SW480 (cell line): ENCODE data around the gene INTS6.

Experiments
- DNase-seq: peaks from one replicate; pipeline ENCODE4 v3.0.0-alpha.2; 2016; ENCODE audit warnings: low spot score

INTS6 gene

DNA sequence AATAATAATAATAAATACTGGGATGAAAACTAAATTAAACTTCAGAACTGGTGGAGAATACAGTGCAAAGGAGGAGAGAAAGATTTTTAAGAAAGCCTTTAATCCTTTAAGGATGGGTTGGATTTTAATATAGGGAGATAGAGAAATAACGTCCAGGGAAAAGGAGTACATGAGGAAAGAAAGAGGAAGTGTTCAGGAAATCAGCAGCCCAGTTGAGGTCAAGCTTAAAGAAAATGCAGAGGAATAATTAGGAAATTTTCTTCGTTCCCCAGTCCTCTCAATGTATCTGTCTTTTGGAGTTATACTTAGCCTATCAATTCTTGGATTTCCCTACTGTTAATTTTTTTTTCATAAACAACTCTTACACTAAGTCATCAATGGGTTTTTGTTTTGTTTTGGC, 47.7 kb downstream of the INTS6 start:
- DNase-seq: no peak

DNA sequence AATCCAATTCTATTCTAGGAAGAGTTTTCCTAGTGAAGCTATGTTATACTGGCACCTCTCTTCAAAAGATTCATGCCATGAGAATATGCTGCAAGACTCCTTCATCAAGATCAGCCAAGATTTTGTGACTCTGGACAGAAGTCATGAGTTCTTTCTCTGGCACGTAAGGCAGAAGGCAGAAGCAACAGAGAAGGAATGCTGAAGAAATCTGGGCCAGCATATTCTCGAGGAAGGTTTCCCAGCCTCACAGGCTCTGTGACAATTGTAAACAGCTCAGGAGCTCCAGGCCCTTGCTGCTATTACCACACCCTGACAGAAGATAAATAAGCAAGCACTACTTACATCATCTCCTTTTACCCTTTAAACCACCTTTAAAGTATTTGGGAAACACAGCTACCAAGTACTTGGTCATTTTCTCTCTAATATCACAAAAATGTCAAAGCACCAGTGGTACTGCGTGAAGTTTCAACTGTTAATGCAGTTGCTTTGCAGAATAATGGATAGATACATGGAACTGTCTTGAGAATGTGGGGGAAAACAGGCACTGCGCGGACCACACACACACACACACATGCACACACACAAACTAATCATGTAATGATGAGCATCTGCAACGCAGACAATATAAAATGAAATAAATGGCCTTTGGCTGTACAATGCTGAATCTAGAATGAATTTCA, 55.4 kb downstream of the INTS6 start:
- DNase-seq: no peak

DNA sequence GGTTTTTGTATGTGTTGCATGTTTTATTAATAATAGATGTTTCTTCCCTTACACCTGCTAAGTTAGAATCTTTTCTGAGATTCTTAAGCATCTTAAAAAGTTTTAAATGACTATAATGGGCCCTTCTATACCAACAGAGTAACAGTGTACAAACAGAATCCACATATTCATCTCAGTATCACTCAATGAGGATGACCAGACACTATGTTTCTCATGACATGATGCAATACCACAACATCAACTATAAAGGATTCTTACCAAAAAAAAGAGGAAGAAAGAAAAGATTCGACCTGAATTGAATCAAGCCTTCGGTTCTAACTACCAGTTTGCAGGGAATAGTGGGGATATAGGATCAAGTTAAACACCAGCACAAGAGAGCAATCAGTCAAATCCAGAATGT, 56.5 kb downstream of the INTS6 start:
- no peak for DNase-seq

DNA sequence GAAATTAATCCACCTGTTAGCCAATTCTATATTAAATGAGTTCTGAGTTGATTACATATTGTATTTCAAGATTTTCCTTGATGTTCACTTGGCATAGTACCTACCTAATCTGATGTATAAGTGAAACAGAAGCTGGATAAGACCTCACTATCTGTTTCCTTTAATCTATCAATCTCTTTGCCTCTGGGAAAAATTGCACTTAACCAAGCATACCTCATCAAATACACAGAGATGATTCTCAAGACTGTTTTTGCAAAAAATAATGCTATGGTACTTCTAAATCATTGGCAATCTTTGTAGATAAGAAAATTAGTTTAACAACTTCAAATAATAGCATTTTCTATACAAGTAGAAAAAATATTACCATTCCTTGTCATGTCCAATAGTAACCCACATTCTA, 58.1 kb downstream of the INTS6 start:
- no peak for DNase-seq

DNA sequence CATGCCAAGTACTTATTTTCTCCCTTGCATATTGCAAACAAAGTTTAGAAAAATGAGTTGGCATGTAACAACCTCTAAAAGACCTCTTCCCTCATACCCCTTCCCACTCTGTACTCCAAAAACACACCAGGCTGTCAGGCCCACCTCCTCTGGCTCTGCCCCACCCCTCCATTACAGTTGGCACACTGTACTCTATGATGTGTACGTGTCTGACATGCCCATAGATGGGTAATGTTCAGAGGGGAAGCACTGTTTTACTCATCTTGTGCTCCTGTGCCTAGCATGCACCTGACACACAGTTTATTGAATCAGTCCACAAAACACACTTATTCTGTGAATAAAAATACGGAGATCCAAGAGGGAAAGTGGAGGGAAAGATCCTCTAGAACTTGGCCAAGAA, 67.7 kb downstream of the INTS6 start:
- DNase-seq: no peak

DNA sequence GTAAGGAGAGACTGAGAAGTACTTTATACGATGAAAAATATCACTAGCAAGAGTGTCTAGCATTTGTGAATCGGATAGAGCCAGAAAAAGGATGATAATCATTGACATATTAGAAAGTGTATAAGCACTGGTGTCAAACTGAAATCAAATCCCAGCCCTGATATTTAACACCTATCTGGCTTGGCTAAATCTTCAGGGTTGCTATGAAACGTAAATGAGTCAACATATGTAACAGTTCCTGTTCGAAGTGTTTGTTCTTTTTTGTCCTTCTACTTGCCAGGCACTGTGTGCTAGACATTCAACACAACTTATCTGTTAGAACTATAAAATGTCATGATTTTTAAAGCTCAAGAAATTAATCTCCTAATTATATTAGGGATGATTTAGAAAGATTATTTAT, 72.6 kb downstream of the INTS6 start:
- DNase-seq: no peak

DNA sequence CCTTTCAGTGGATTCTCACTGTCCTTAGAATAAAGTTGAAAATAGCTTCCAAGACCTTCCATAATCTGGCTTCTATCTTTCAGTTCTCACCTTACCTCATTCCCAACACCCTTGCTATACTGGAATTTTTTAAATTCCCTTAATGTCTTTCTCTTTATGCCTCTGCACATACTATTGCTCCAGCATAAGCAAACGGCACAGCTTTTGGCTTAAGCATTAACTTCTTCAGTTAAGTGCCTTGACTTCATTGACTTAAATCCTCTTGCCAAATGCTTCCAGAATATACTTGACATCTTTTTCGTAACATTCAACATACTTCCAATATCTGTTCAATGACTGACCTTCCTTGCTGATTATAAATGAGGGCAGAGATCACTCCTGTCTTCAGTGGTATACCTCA, 79.4 kb downstream of the INTS6 start:
- DNase-seq: no peak

DNA sequence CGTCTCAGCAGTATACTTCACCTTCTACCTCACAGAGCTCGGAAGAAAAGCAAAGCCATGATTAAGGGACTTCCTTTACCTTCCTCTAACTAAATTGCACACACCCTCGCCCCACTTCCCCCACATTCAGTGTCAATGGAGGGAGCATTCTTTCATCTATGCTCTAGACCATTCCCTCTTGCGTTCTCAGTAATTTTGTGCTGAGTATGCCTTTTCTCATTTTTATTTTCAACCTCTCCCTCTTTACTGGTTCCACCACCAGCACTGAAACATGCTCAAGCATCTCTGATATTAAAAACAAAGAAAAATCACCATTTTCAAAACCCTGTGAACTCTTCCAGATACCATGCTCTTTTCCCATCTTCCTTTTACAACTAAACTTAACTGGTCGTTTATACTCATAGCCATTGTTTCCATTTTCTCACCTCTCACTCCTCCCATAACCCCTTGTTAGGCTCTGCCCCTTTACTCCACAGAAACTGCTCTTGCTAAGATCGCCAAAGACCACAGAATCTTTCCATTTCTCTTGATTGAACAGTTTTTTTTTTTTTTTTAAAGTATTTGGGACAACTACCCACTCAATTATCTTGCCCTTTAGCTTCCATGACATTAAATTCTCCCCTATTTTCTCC, 81.0 kb downstream of the INTS6 start:
- DNase-seq: no peak

DNA sequence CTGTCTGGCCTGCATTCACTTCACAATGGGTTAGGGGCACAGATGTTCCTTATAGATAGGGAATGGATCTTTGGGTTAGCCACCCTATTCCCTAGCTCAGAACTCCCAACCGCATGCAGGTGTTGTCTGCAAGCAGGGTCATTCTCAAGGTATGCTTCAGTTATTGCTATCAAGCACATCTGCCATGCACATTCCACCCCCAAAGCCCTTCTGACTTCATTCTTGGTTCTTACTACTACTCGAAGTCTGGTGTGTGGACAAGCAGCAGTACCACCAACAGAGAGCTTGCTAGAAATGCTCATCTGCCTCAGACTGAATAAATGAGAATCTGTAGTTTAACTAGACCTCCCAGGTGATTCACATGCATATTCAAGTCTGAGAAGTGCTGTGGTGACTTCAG, 82.0 kb downstream of the INTS6 start:
- no peak for DNase-seq

DNA sequence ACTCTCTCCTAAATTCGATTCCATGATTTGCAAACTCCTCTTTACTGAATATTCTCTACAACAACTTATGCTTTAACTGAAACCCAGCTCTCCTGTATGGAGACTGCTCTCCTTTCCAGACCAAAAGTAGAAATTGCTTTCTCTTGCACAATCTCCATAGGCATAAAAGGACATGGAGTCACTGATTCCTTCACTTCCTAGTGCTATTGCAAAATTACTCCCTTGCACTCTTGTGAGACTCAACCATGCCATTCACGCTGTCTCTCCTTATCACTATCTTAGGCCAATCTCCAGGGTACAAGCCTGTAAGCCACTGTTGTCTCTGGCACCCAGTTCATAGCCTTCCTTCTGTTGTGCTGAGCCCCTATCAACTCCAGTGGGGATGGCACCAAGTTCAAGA, 82.7 kb downstream of the INTS6 start:
- DNase-seq: no peak

DNA sequence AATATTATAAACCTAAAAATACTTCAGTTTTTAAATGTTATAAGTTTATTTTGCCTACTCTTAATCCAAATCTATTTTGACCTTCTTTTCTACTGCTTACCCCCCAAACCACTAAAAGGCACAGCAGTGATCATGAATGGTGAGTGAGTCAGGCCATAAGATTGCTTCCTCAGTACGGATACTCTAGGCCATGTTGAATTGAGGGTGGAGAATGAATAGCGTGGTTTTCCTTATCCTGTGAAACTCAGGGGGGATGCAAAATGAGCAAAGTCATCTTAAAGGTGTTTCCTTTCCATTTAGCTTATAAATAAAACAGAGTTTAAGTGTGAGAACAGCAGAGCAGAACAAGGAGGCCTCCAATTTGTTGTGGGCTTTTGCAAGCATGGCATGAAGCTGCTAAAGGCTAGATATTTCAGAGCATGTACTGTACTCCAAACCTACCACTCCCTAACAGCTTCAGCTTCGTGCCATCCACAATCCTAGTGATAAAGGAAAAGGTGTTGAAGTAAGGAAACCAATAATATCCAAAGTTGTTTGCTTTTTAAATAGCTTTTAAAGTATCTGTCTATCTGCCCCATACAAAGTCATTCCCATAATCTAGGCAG, 88.3 kb downstream of the INTS6 start:
- DNase-seq: no peak

DNA sequence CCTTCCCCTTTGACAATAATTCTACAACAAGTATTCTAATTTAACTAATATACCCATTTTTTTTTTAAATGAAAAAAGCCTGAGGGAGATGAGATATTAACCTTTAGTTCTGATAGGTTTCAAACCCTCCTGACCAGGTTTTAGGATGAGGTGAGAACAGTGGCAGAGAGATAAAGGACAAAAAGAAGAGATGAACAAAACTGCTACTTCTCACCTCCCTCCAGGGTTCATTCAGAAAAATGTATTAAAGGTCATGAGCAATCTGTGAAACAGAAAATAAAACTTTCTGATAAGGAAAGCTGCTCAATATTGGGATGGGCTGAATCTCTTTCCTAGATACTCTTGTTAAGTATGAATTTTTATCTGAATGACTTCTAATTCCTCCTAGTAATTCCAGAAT, 89.2 kb downstream of the INTS6 start:
- no peak for DNase-seq

DNA sequence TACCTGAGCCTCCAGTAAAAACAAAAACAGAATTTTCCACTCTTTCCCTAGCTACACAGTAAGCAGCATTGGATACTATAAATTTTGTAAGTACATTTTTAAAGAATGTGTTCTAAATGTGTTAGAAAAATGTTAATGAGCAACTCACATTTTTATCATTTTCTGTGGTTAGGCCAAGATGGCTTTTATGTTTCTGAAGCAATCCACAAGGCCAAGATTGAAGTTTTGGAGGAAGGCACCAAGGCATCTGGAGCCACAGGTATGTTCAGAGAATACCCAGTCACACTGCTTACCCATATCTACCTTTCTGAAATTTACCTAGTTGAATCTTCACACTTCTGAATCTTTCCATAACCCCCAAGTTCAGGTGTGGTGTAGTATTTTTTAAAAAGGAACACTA, 91.7 kb downstream of the INTS6 start:
- DNase-seq: no peak

DNA sequence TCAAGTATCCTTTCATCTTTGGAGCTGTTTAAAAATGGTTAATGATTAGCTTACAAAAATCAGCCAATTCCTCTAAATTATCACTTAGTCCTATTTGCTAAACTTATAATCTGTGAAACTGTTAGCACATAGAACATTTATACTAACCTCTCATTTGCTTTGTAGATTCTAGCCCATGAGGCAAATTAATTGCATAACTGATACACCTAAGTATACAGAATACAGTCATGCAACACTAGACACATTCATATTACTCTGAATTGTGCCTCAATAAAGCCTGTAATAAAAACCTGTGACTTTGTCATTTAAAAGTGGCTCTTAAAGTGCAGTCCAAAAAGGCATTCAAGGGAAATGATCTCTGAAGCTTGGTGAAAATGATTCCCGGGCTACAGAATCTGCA, 92.3 kb downstream of the INTS6 start:
- no peak for DNase-seq

DNA sequence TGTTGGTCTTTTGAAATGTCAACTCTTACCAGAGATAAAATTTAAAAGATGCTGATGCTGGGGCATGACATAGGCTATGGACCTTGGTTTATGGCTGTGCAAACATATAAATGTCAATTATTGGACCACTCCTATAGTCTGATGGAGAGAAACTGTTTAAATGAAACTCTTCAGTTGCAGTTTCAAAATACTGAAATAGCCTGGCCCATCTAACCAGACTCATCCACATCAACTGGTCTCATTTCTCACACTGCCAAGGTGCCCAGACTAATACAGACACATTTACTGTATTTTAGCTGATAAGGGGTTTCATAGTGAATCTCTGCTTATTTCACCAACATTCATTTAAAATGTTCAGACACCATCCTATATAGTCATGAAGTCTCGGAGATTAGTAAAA, 93.5 kb downstream of the INTS6 start:
- DNase-seq: no peak

DNA sequence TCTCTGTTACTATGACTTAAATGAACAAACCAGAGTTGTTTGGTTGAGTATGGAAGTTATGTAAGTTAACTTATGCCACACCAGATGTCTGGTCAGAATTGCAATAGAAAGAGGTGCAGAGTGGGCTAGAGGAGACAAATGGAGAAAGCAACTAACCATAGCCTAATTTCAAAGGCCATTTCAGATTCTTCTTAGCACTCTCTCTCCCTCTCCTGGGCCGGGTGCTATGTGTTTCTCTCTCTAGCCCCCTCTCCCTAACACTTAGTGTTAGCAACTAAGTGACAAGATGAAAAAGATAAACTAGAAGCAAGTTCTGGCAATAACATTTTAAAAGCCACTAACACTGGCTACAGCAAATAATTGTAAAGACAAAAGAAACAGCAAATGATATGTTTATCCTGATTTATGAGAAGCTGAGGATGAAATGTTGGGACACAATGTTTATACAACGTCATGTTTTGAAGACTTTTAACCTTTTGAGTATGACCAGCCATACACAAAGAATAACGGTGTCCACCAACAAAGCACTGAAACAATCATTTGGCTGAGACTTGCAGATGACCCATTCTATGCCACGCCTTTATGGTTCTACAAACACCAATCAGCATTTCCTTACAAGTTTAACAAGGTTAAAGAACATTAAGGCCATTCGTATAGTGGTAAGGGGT, 94.8 kb downstream of the INTS6 start:
- DNase-seq: no peak

DNA sequence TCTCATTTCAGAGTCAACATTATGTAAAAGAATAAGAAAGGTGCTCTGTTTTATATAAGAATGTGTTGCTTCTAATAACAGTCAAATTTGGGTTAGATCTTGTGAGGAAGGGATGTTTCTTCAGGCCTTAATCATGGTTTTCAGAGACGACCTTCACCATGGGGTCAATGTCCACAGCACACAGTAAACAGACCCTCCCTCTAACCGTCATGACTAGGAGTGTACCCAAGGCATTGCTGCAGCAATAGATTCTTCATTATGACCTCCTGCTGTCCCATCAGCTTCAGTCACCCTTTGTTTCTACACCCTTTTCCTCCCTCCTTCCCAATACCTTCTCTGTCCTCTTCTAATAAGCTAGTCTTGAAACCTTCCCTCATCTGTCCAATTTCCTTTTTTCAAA, 97.6 kb downstream of the INTS6 start:
- DNase-seq: no peak

DNA sequence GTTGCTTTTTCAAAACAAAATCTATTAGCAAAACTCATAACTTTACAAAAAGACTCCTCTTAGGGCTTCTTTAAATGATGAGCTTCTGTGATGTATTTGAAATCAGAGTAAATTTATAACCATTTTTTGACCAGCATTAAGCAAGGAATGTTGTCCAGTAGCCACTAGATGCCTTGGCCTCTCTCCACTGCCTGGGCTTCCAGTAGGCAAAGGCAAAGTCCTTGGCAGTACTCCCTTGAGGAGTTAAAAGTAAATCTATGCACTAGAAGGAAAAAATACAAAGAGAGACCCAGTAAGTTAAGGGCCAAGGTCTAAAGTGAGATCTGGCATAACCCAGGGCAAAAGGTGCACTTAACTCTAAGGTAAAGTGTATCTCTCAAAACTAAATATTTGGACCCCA, 103.8 kb downstream of the INTS6 start:
- no peak for DNase-seq

DNA sequence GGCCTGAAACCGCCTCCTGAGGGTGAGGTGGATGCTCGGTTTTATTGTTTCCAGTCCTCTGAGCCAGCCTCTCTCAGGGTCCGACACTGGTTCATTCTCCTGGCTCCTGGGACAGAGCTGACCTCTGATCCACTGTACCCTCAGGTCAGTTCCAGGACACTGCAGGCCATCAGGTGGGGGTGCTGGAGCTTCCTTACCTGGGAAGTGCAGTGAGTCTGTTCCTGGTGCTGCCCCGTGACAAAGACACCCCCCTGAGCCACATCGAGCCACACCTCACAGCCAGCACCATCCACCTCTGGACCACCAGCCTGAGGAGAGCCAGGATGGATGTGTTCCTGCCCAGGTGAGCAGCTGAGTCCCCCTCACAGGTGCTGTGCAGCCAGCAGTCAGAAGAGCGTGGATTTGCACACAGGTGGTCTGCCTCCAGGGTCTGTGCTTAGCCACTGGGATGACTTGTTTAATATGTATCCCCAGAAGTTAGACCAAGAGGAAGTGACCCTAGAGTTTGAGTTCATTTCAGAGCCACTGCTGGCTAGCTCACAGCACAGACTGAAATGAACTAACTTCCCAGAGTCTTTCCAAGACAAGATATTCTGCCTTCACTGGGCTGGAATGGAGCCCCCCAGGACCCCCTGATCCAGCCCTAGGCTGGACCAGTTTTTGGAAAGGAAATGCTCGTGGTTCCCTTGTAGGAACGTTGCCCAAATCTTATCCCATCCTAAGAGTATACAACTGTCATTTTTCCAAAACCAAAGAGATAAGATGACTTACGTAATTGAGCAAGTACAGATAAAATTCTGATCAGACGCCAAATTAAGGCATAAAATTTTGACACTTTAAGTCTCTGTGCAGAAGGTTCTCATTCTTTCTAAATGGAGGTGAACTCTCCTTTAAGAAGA, 104.5 kb downstream of the INTS6 start:
- DNase-seq: no peak

DNA sequence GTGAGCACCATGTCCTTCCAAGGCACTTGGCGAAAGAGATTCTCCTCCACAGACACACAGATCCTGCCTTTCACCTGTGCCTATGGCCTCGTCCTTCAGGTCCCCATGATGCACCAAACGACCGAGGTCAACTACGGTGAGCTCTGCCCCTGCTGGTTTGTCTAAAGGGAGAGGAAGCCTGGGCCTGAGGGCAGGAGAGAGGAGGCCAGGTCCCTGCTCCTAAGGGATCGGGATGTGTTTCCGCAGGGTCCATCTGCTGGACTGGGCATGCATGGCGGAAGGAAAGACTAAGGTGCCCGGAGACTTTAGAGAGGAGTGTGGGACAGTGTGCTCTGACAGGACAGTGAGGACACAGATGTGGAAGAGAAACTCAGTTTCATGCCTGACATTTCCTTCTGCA, 105.7 kb downstream of the INTS6 start:
- no peak for DNase-seq

DNA sequence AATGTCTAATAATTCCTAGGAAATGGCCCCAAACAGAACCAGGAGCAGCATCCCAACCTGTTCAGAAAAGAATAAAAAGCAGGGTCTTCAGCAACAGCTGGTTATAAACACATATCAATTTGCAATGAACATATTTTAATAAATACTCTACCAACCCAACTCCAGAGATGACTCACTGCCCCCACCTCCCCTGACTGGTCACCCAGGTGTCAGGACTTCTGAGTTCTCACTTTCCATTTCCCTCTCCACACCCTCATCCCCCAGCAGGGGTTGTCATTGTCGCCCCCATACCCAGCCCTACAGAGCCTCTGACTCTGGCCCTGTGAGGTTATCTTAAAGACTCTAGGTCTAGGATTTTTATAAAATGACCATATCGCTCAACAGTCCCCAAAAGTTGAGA, 106.4 kb downstream of the INTS6 start:
- DNase-seq: no peak

DNA sequence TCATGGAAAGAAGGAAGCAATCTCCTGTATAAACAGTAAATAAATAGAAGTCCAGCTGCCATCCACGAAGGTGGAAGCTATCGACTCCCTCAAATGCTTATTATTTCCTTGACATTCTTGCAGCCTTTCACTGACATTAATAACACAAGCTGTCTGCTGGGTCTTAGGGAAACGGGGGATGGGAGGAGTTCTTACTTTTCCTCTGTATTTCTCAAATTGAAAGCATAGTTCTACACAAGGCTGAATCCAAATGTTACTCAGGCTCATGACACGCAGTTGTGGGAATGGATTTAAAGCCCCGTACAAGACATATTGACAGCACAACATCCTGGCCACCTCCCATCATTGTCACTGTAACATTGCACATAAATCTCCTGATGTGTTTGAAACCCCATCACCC, 109.4 kb downstream of the INTS6 start:
- no peak for DNase-seq
